ENCODE data around the gene ADGRA1.

GRCh38 chr10:133088956-133089800, 1.5 kb downstream of the ADGRA1 start:
- TF ChIP-seq POLR2A (IDR thresholded peaks at IDR 0.05) (no peak), CTCF (IDR thresholded peaks at IDR 0.05 in 4 of 5, conservative IDR thresholded peaks at IDR 0.05 in 1 of 5) (no peak)

Data from gastrocnemius medialis (tissue), 4 donors.